ENCODE data around the gene SCN9A.
"Not testable (repeated sequence)": the region's sequence is repeated elsewhere in the genome, so short reads cannot be mapped to it uniquely, and the experiment has no call there.

Gene SCN9A

DNA sequence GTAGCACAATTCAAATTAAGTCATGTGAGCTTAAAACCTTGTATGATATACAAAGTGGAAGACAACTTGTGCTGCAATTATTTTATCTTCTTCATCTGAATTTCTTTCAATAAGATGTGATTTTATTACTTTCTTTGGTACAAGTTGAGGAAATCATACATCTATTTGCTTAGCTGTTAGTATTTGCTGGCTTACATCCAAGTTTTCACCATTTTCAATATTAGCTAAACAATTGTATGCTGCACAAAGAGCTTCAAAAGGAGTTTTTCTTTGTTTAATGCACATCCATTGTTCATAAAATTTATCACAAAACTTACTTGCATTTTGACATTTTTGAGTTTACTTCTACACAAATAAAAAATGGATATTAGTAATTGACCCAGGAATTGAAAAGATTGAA is 40.9 kb downstream of the SCN9A start:
- Histone ChIP-seq H3K4me1 (ENCODE audit: control insufficient read depth, insufficient read depth, low read length) (no peaks in the 10 kb centered on the region), H3K9ac (ENCODE audit: low read length in 2 of 2) (no peak overlapping the region), H3K27ac (ENCODE audit: low read length) (no peak overlapping the region), H3K4me3 (ENCODE audit: low read length in 2 of 2) (no peak overlapping the region), H3K36me3 (ENCODE audit: control insufficient read depth in 2 of 2, insufficient read depth in 2 of 2, low read length in 2 of 2) (no peaks in the 10 kb centered on the region), H3K27me3 (ENCODE audit: control insufficient read depth in 1 of 2, insufficient read depth in 2 of 2, low read length in 2 of 2) (no peaks in the 10 kb centered on the region), H3K9me3 (ENCODE audit: control insufficient read depth in 2 of 2, low read length in 2 of 2) (no peaks in the 10 kb centered on the region)

DNA sequence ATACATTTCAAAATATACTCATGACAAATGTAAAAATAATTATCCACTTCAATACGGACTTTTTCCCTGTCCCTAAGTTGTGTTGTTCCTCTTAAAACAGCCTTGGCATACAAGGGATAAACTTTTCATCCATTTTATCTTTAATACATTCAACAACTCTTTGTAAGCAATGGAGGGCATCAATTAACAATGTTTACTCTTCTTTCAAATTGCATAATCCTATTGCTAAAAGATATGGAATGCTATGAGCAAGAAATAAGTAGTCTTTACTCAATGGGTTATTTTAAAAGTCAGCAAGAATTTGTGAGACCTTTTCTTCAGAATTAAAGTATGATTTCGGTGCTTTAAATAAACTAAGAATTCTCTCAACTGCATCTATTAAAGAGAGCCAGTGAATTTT is 41.9 kb downstream of the SCN9A start:
- no peak overlapping the region for H3K9ac ChIP-seq (ENCODE audit: low read length in 2 of 2)
- H3K4me1 ChIP-seq (ENCODE audit: control insufficient read depth, insufficient read depth, low read length): no peaks in the 10 kb centered on the region
- H3K9me3 ChIP-seq (ENCODE audit: control insufficient read depth in 2 of 2, low read length in 2 of 2): no peaks in the 10 kb centered on the region
- no peaks in the 10 kb centered on the region for H3K36me3 ChIP-seq (ENCODE audit: control insufficient read depth in 2 of 2, insufficient read depth in 2 of 2, low read length in 2 of 2)
- no peak overlapping the region for H3K4me3 ChIP-seq (ENCODE audit: low read length in 2 of 2)
- H3K27ac ChIP-seq (ENCODE audit: low read length): no peak overlapping the region
- no peaks in the 10 kb centered on the region for H3K27me3 ChIP-seq (ENCODE audit: control insufficient read depth in 1 of 2, insufficient read depth in 2 of 2, low read length in 2 of 2)

DNA sequence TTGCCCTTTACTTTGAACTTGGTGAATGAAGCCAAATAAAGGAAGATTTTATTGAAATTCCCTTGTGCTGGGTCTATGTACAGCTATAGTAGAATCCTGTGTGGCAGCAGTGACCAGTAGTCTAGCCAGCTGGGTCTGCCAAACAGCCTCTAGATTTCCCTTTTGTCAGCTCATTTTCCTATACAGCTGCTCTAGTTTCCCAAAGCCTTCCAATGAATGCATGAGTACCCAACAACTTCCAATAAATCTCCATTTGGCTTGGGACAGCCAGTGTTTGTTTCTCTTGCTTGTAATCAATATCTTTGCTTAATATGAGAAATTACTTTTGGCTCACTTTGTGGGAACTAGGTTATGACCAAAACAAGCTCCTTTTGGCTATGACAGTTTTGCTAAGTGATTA is 43.6 kb downstream of the SCN9A start:
- no peak overlapping the region for H3K27ac ChIP-seq (ENCODE audit: low read length)
- no peak overlapping the region for H3K9ac ChIP-seq (ENCODE audit: low read length in 2 of 2)
- H3K4me1 ChIP-seq (ENCODE audit: control insufficient read depth, insufficient read depth, low read length): no peaks in the 10 kb centered on the region
- H3K36me3 ChIP-seq (ENCODE audit: control insufficient read depth in 2 of 2, insufficient read depth in 2 of 2, low read length in 2 of 2): no peaks in the 10 kb centered on the region
- H3K27me3 ChIP-seq (ENCODE audit: control insufficient read depth in 1 of 2, insufficient read depth in 2 of 2, low read length in 2 of 2): no peaks in the 10 kb centered on the region
- no peak overlapping the region for H3K4me3 ChIP-seq (ENCODE audit: low read length in 2 of 2)
- H3K9me3 ChIP-seq (ENCODE audit: control insufficient read depth in 2 of 2, low read length in 2 of 2): no peaks in the 10 kb centered on the region

DNA sequence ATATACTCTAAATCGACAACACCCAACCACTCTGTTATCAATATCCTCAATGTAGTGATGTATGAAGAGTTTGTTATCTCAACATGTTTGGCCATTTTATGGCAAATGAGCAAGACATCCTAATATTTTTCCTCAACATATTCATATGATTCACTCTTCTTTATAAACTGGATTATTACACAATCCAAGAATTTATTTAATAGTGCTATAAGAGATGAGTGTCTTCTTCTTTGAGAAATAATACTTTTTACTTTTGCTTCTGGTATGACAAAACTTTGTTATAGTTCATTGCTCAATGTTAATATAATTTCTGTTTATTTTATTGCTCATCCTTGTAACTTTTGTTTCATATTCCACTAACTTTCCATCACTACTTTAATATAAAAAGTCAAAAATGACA is 44.3 kb downstream of the SCN9A start:
- no peaks in the 10 kb centered on the region for H3K9me3 ChIP-seq (ENCODE audit: control insufficient read depth in 2 of 2, low read length in 2 of 2)

DNA sequence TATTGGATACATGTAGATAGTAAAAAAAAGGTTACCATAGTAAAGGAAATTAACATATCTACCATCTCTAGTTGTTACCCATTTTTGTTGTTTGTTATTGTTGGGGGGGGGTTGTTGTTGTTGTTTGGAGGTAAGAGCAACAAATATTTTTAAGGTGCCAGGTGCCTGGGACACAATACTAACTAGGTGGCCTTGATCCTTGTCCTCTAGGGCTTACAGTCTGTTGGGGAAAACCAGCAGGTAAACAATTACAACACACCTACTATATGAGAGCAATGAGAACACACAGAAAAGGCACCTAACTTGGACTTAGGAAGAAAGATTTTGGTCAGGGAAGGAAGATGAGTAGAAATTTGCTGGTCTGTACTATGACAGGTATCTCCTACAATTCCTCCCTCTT is 46.3 kb downstream of the SCN9A start:
- no peak overlapping the region for H3K4me3 ChIP-seq (ENCODE audit: low read length in 2 of 2)

More for the DNA sequence above, 44.3 kb downstream of the SCN9A start:
- no peaks in the 10 kb centered on the region for H3K27me3 ChIP-seq (ENCODE audit: control insufficient read depth in 1 of 2, insufficient read depth in 2 of 2, low read length in 2 of 2)
- H3K27ac ChIP-seq (ENCODE audit: low read length): no peak overlapping the region
- H3K4me3 ChIP-seq (ENCODE audit: low read length in 2 of 2): no peak overlapping the region
- H3K9ac ChIP-seq (ENCODE audit: low read length in 2 of 2): no peak overlapping the region
- H3K4me1 ChIP-seq (ENCODE audit: control insufficient read depth, insufficient read depth, low read length): no peaks in the 10 kb centered on the region
- no peaks in the 10 kb centered on the region for H3K36me3 ChIP-seq (ENCODE audit: control insufficient read depth in 2 of 2, insufficient read depth in 2 of 2, low read length in 2 of 2)

DNA sequence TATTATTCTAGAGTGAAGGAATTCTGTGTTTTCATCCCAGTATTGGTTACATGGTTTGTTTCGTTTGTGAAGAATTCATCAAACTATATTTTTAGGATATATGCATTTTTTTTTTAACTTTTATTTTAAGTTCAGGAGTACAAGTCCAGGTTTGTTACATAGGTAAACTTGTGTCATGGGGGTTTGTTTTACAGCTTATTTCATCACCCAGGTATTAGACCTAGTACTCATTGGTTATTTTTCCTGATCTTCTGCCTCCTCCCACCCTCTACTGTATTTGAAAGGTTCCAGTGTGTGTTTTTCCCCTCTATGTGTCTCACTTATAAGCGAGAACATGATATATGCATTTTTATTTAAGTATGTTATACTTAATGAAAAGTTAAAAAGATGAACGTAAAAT is 47.6 kb downstream of the SCN9A start:
- no peaks in the 10 kb centered on the region for H3K27me3 ChIP-seq (ENCODE audit: control insufficient read depth in 1 of 2, insufficient read depth in 2 of 2, low read length in 2 of 2)
- no peak overlapping the region for H3K9ac ChIP-seq (ENCODE audit: low read length in 2 of 2)
- H3K36me3 ChIP-seq (ENCODE audit: control insufficient read depth in 2 of 2, insufficient read depth in 2 of 2, low read length in 2 of 2): no peaks in the 10 kb centered on the region
- no peak overlapping the region for H3K4me3 ChIP-seq (ENCODE audit: low read length in 2 of 2)
- H3K9me3 ChIP-seq (ENCODE audit: control insufficient read depth in 2 of 2, low read length in 2 of 2): no peaks in the 10 kb centered on the region
- no peaks in the 10 kb centered on the region for H3K4me1 ChIP-seq (ENCODE audit: control insufficient read depth, insufficient read depth, low read length)
- H3K27ac ChIP-seq (ENCODE audit: low read length): no peak overlapping the region

More for the DNA sequence above, 46.3 kb downstream of the SCN9A start:
- Histone ChIP-seq H3K27me3 (ENCODE audit: control insufficient read depth in 1 of 2, insufficient read depth in 2 of 2, low read length in 2 of 2) (no peaks in the 10 kb centered on the region), H3K9ac (ENCODE audit: low read length in 2 of 2) (no peak overlapping the region), H3K9me3 (ENCODE audit: control insufficient read depth in 2 of 2, low read length in 2 of 2) (no peaks in the 10 kb centered on the region), H3K36me3 (ENCODE audit: control insufficient read depth in 2 of 2, insufficient read depth in 2 of 2, low read length in 2 of 2) (no peaks in the 10 kb centered on the region), H3K27ac (ENCODE audit: low read length) (no peak overlapping the region), H3K4me1 (ENCODE audit: control insufficient read depth, insufficient read depth, low read length) (no peaks in the 10 kb centered on the region)

DNA sequence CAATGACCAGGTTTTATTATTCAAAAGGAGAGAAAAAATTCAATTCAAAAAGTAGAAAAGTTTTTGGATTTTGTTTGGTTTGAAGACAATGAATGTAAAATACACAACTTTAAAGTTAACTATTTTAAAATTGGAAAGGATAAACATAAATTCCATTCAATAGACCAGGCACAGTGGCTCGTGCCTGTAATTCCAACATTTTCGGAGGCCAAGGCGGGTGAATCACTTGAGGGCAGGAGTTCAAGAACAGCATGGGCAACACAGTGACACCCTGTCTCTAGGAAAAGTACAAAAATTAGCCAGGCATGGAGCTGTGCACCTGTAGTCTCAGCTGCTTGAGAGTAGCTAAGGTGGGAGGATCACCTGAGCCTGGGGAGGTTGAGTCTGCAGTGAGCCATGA is 54.7 kb downstream of the SCN9A start:
- Histone ChIP-seq H3K27ac (ENCODE audit: low read length) (no peak overlapping the region), H3K9me3 (ENCODE audit: control insufficient read depth in 2 of 2, low read length in 2 of 2) (no peaks in the 10 kb centered on the region), H3K9ac (ENCODE audit: low read length in 2 of 2) (no peak overlapping the region), H3K4me1 (ENCODE audit: control insufficient read depth, insufficient read depth, low read length) (no peaks in the 10 kb centered on the region), H3K36me3 (ENCODE audit: control insufficient read depth in 2 of 2, insufficient read depth in 2 of 2, low read length in 2 of 2) (no peaks in the 10 kb centered on the region), H3K27me3 (ENCODE audit: control insufficient read depth in 1 of 2, insufficient read depth in 2 of 2, low read length in 2 of 2) (no peaks in the 10 kb centered on the region), H3K4me3 (ENCODE audit: low read length in 2 of 2) (no peak overlapping the region)

DNA sequence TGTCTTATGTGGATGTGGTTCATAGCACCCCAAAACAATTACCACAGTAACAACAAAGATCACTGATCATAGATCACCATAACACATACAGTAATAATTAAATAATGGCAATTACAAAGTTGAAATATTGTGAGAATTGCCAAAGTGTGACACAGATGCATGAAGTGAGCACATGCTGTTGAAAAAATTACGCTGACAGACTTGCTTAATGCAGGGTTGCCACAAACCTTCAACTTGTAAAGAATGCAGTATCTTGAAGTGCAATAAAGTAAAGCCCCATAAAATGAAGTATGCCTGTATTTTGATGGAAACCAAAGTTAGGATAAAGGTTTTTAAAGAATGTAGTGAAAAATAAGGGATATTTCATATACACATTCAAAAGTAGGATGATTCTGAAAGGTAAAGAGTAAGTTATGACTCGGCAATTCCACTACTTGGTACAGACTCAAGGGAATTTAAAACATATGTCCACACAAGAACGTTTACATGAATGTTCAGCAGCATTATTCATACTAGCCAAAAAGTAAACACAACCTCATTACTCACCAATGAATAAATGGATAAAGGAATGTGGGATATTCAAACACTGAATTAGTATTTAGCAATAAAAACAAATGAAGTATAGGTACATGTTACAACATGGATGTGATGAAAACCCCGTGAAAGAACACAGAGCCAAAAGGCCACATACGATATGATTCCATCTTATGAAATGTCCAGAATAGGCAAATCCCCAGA is 61.6 kb downstream of the SCN9A start:
- Histone ChIP-seq H3K9ac (ENCODE audit: low read length in 2 of 2) (no peak overlapping the region), H3K9me3 (ENCODE audit: control insufficient read depth in 2 of 2, low read length in 2 of 2) (no peaks in the 10 kb centered on the region), H3K36me3 (ENCODE audit: control insufficient read depth in 2 of 2, insufficient read depth in 2 of 2, low read length in 2 of 2) (no peaks in the 10 kb centered on the region), H3K27me3 (ENCODE audit: control insufficient read depth in 1 of 2, insufficient read depth in 2 of 2, low read length in 2 of 2) (no peaks in the 10 kb centered on the region), H3K4me3 (ENCODE audit: low read length in 2 of 2) (no peak overlapping the region), H3K4me1 (ENCODE audit: control insufficient read depth, insufficient read depth, low read length) (no peaks in the 10 kb centered on the region), H3K27ac (ENCODE audit: low read length) (no peak overlapping the region)

DNA sequence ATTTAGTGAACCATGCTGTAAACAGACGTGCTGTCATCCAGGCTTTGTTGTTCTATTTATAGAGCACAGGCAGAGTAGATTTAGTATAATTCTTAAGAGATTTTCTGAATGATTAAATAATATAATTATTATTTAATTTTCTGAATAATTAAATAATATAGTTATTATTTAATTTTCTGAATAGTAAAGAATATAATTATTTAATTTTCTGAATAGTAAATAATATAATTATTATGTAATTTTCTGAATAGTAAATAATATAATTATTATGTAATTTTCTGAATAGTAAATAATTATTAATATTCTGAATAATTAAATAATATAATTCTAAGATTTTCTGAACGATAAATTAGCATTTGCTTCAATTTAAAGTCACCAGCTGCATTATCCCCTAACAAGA is 62.9 kb downstream of the SCN9A start:
- not testable (repeated sequence) for H3K27me3 ChIP-seq (ENCODE audit: control insufficient read depth in 1 of 2, insufficient read depth in 2 of 2, low read length in 2 of 2); H3K4me3 ChIP-seq (ENCODE audit: low read length in 2 of 2); H3K9me3 ChIP-seq (ENCODE audit: control insufficient read depth in 2 of 2, low read length in 2 of 2); H3K27ac ChIP-seq (ENCODE audit: low read length); H3K9ac ChIP-seq (ENCODE audit: low read length in 2 of 2); H3K36me3 ChIP-seq (ENCODE audit: control insufficient read depth in 2 of 2, insufficient read depth in 2 of 2, low read length in 2 of 2); H3K4me1 ChIP-seq (ENCODE audit: control insufficient read depth, insufficient read depth, low read length)

DNA sequence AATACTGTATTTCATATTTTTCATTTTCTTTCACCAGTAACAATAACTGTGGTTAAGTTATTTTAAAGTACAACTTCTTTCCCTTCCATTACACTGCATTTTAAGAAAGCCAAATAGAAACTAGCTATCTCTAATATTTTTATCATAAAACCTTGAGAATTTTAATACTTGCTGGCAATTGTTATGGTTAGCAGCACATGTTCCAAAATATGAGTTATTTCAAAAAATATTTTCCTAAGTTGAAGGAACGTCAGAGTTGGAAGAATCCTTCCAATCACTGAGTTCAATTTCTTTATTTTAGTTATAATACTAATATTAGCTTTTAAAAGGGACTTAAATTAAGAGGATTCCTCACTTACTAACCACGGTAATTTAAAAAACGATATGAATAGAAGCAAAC is 68.4 kb downstream of the SCN9A start:
- H3K9ac ChIP-seq (ENCODE audit: low read length in 2 of 2): no peak overlapping the region
- H3K4me3 ChIP-seq (ENCODE audit: low read length in 2 of 2): no peak overlapping the region
- H3K27ac ChIP-seq (ENCODE audit: low read length): no peak overlapping the region
- no peaks in the 10 kb centered on the region for H3K9me3 ChIP-seq (ENCODE audit: control insufficient read depth in 2 of 2, low read length in 2 of 2)
- no peaks in the 10 kb centered on the region for H3K4me1 ChIP-seq (ENCODE audit: control insufficient read depth, insufficient read depth, low read length)
- H3K27me3 ChIP-seq (ENCODE audit: control insufficient read depth in 1 of 2, insufficient read depth in 2 of 2, low read length in 2 of 2): no peaks in the 10 kb centered on the region
- no peaks in the 10 kb centered on the region for H3K36me3 ChIP-seq (ENCODE audit: control insufficient read depth in 2 of 2, insufficient read depth in 2 of 2, low read length in 2 of 2)

DNA sequence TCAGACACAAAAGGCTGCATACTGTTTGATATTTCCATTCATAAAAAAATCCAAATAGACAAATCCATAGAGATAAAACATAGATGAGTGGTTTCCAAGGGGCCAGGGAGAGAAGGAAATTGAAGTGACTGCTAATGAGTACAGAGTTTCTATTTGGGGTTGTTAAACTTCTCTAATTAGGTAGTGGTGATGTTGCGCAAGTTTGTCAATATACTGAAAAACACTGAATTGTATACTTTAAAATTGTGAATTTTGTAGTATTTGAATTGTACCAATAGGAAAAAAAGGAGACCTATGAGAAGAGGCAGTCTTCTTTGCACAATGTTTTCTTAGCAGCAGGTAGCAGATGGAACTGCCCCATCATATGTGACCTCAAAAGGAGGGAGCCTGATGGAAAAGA is 71.1 kb downstream of the SCN9A start:
- Histone ChIP-seq H3K4me3 (ENCODE audit: low read length in 2 of 2) (no peak overlapping the region), H3K4me1 (ENCODE audit: control insufficient read depth, insufficient read depth, low read length) (no peaks in the 10 kb centered on the region), H3K9me3 (ENCODE audit: control insufficient read depth in 2 of 2, low read length in 2 of 2) (no peaks in the 10 kb centered on the region), H3K36me3 (ENCODE audit: control insufficient read depth in 2 of 2, insufficient read depth in 2 of 2, low read length in 2 of 2) (no peaks in the 10 kb centered on the region), H3K27ac (ENCODE audit: low read length) (no peak overlapping the region), H3K9ac (ENCODE audit: low read length in 2 of 2) (no peak overlapping the region), H3K27me3 (ENCODE audit: control insufficient read depth in 1 of 2, insufficient read depth in 2 of 2, low read length in 2 of 2) (no peaks in the 10 kb centered on the region)

Measured in stomach smooth muscle (tissue), 2 donors.